Measurements from ENCODE around the gene H2AZ1.

Gene H2AZ1

GRCh38 chr4:99946356-99947189, 3.5 kb downstream of the H2AZ1 start, which contains the start of gene DNAJB14:
TSS of gene DNAJB14 (minus strand) at chr4:99946618. CDS start at chr4:99946571, 47 bp downstream.
- peak; percentile 60 for DNase-seq (ENCODE audit: low spot score)

DNA sequence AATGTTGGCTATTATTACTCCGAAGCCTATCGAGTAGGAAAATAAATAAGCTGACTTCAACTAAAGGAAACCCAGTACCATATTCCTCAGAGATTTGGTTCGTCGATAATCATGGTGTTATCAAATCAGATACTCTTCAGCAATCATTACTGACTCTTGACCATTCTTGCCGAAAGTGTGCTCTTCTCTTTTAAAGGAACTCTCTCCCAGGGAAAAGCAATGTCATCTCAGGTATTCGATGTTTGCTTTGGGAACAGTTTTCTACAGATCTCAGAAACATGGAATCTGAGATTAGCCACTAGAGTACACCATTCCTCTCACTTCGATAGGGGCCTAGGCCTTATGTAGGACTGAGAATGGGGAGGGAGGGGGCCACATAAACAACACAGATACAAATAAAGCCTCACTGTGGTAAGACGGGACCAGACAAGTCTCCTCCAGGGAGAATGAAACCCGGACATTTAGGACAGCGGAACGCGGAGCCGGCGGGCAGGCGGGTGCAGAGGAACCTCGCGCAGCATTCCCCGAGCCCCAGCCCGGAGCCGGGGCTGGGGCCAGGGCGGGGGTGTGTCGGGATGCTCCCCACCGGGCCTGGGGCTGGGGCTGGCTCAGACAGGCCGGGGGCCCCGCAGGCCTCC, 4.2 kb downstream of the H2AZ1 start:
- peak; percentile 19 for DNase-seq (ENCODE audit: low spot score)

DNA sequence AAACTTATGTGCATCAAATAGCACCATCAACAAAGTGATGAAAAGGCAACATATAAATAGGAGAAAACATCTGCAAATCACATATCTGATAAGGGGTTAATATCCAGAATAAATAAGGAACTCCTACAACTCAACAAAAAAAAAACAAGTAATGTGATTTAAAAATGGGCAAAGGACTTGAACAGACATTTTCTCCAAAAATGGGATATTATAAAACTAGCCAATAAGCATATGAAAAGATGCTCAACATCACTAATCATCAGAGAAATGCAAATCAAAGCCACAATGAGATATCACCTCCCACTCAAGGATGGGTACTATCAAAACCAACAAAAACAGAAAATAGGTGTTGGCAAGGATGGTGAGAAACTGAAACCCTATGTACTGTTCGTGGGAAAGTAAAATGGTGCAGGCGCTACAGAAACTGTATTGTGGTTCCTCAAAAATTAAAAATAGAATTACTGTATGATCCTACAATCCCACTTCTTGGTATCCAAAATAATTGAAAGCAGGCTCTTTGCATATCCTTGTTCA, 6.1 kb downstream of the H2AZ1 start:
- no peak for DNase-seq (ENCODE audit: low spot score)

DNA sequence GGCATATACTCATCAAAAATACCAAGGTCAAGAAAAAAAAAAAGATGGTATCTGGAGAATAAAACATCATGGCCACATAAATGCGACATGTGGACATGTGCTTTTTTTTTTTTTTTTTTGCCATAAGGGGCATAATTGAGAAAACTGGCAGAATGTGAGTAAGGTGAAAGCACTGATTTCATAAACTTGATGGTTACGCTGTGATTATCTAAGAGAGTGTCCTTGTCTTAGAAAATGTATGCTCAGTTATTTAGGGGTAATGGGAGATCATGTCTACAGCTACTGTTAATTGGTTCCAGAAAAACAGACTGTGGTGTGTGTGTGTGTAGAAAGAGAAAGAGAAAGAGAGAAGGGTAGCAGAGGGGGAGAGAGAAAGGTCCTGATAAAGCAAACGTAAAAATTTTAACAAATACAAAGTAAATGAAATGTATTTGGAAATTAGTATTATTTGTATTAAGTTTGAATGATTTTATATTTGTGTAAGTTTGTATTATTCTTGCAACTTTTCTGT, 11.8 kb downstream of the H2AZ1 start:
- no peak for DNase-seq (ENCODE audit: low spot score)

GRCh38 chr4:99934891-99935290, 15.2 kb downstream of the H2AZ1 start:
- DNase-seq (ENCODE audit: low spot score) = peak; percentile 10

- DNase-seq (ENCODE audit: low spot score) = no peak
Measured at GRCh38 chr4:99927566-99927965, 22.5 kb downstream of the H2AZ1 start.

- no peak for DNase-seq (ENCODE audit: low spot score)
Measured at GRCh38 chr4:99921174-99921573, 28.9 kb downstream of the H2AZ1 start.

- DNase-seq (ENCODE audit: low spot score) = no peak
Measured at GRCh38 chr4:99918656-99919055, 31.4 kb downstream of the H2AZ1 start.

- no peak for DNase-seq (ENCODE audit: low spot score)
Measured at GRCh38 chr4:99917575-99917974, 32.5 kb downstream of the H2AZ1 start.

DNA sequence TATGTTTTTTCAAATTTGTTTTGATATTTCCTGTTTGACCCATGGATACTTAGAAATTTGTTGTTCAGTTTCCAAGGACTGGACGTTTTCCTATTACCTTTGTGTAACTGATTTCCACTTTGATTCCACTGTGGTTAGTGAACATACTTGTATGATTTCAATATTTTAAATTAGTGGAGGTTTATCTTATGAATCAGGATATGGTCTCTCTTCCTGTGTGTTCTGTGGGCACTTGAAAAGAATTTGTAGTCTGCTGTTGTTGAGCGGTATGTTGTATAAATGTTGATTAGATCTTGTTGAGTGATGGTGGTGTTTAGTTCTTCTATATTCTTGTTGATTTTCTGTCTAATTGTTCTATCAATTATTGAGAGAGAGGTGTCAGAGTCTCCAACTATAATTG, 34.6 kb downstream of the H2AZ1 start:
- DNase-seq (ENCODE audit: low spot score) = no peak

All from kidney capillary endothelial cell (primary cell).